Left ventricle myocardium inferior (tissue), 1 donor: Measurements from ENCODE around the gene VWA1. TPM values are rescaled to one million over a fixed set of nuclear protein-coding genes. Genes with fewer than 3 reads are reported as not detected.
"Not testable (repeated sequence)": the region's sequence is repeated elsewhere in the genome, so short reads cannot be mapped to it uniquely, and the experiment has no call there.

Source experiments
- DNase-seq: peaks from one replicate; pipeline ENCODE4 v3.0.0-alpha.2; 2020
- H3K27ac ChIP-seq: fragments of 200-600 bp; replicated peaks from 2 replicates; pipeline ENCODE4 v1.8.0; 2021
- H3K27me3 ChIP-seq: fragments of 200-600 bp; 2 replicates; pipeline ENCODE4 v1.8.0; 2021; ENCODE audit warnings: low read depth
- H3K36me3 ChIP-seq: fragments of 200-600 bp; 2 replicates; pipeline ENCODE4 v1.8.0; 2021
- H3K4me1 ChIP-seq: fragments of 200-600 bp; 2 replicates; pipeline ENCODE4 v1.8.0; 2021
- H3K4me3 ChIP-seq: fragments of 200-600 bp; 2 replicates; pipeline ENCODE4 v1.8.0; 2021; ENCODE audit warnings: mild to moderate bottlenecking, moderate library complexity
- H3K9me3 ChIP-seq: fragments of 200-600 bp; replicated peaks from 2 replicates; pipeline ENCODE4 v1.8.0; 2021
- CTCF ChIP-seq: fragments of 200-600 bp; IDR thresholded peaks from 2 replicates; pipeline ENCODE4 v1.8.0; 2021; ENCODE audit warnings: antibody characterized with exemption, mild to moderate bottlenecking, borderline replicate concordance
- intact Hi-C: fragments of 100-400 bp; cut with micrococcal nuclease; formaldehyde crosslinking; loops from one replicate; pipeline ENCODE4 v1.11.0; 2022
- total RNA-seq: library from RNA; stranded (reverse); fragmentation: NEBNext Ultra II Directional; extraction: Animal tissue kit (Norgen Biotek cat#: 25700); gene quantifications from one replicate; pipeline ENCODE4 v1.2.1, GENCODE V29; 2021
- donor health status: DM: no; HTN: yes; CAD: no; lungs with severe emphysema.

VWA1 gene
- total RNA-seq, 1 donor from 2014 or later: 13.7 TPM

GRCh38 chr1:1470626-1471388 lies 35.3 kb downstream of the VWA1 start:
- Histone ChIP-seq H3K9me3 (no peaks in the 10 kb centered on the region), H3K27me3 (no peaks in the 10 kb centered on the region), H3K4me1 (peaks cover 33% of the 10 kb centered on the region), H3K27ac (peak overlapping the region; percentile 89), H3K4me3 (peak overlapping the region; percentile 75), H3K36me3 (no peaks in the 10 kb centered on the region)
- no peak for TF ChIP-seq CTCF
- no peak for DNase-seq
- intact Hi-C loops: no loop called here

DNA sequence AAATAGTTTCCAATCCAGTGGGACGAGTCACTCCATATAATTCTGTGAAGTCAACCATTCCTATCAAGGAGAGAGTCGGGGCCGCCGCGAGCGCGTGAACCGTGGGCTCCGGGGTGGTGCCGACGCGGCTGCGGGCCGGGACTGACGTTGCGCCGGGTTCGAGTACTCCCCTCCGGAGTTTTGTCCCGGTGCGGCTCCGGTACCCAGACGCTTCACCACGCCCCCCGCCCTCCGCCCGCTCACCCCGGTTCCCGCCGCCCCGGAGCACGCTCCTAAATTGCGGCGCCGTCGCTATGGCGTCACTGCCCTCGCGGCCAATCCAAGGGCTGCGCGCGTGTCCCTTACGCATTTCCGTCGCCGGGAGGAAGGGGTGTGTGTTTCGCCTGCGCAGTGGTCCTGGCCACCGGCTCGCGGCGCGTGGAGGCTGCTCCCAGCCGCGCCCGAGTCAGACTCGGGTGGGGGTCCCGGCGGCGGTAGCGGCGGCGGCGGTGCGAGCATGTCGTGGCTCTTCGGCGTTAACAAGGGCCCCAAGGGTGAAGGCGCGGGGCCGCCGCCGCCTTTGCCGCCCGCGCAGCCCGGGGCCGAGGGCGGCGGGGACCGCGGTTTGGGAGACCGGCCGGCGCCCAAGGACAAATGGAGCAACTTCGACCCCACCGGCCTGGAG lies 36.0 kb downstream of the VWA1 start, which contains the start of gene ATAD3B:
Gene ATAD3B, plus strand, starts transcription at position 377 of the 664 bp plus-strand sequence. Its CDS starts 120 bp downstream, at position 497.
- peaks cover 1% of the 10 kb centered on the region for H3K36me3 ChIP-seq
- peaks cover 33% of the 10 kb centered on the region for H3K4me1 ChIP-seq
- no peak for TF ChIP-seq CTCF
- H3K27ac ChIP-seq: peak within 1 kb of the TSS; percentile 89
- DNase-seq: peak; percentile 96
- peak within 1 kb of the TSS; percentile 75 for H3K4me3 ChIP-seq
- H3K27me3 ChIP-seq: no peaks in the 10 kb centered on the region
- H3K9me3 ChIP-seq: no peaks in the 10 kb centered on the region
- intact Hi-C loops: no loop called here

DNA sequence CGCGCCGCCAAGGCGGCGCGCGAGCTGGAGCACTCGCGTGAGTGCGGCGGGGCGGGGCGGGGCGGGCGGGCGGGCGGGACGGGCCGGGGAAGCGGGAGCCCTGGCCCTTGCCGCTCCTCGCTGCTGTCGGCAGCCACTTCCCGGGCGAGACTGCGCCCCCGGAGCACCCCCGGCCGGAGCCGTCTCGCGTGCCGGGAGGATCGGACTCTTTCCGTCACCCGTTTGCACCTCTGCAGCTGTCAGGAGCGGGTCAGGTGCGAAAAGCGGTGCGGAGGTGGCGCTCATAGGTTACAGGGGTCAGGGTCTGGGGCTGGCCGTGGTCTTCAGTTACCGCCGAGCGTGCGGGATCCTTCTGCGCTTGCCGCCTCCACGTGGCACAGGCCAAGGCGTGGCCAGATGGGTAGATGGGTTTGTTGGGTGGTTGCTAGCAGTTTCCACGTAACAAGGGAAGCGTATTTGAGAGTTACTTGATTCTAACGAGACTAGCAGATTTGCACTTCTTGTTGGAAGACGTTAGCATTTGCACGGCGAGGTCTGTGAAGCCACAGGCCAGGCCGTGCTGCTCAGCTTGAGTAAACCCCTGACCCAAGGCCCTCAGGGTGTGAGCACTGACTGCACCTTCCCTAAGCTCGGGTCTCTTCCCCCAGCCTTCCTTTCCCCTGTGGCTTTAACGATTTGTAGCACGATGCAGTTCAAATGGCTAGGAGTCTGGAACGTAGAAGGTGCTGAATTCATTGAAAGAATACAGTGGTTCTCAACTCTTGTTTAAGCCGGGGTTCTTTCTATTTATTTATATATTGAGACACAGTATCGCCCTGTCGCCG lies 36.8 kb downstream of the VWA1 start:
- Histone ChIP-seq H3K4me3 (peak overlapping the region; percentile 75), H3K4me1 (peaks cover 33% of the 10 kb centered on the region), H3K27ac (peak overlapping the region; percentile 89)
- H3K9me3 ChIP-seq, H3K36me3 ChIP-seq, DNase-seq, H3K27me3 ChIP-seq, intact Hi-C loops: not testable (repeated sequence)

DNA sequence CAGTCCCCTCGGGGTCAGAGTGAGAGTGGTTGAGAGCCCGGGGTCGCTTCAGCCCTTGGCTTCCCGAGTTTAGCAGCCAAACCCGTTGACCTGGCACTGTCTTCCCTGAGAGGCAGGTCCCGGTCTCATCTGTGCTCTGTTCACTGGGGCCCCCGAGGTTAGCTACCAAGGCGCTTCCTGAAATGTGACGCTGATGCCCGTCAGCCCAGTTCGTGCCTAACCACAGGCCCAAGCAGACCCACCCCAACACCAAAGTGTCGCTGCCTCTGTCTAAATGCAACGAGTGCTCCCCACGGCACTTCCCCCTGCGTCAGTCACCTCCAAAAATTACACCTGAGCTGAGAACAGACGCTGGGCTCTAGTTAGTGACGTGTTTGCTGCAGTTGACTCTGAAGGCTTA lies 40.5 kb downstream of the VWA1 start:
- H3K9me3 ChIP-seq, H3K27me3 ChIP-seq, H3K27ac ChIP-seq, DNase-seq, H3K4me3 ChIP-seq, intact Hi-C loops: not testable (repeated sequence)
- H3K4me1 ChIP-seq: peaks cover 27% of the 10 kb centered on the region
- peaks cover 36% of the 10 kb centered on the region for H3K36me3 ChIP-seq

DNA sequence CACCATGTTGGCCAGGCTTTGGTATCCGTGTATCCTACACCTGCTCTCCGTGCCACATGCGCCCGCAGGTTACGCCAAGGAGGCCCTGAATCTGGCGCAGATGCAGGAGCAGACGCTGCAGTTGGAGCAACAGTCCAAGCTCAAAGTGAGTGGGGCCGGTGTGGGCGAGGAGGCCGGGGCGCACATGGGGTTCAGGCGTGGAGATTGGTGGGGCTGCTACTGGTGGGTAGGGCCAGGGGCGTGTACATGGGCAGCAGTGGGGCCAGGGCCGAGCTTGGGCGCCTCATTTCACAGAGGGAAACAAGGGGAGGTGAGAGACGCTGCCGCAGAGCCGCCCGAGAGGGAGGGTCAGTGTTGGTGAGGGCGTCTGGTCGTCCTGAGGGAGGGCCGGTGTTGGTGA lies 41.7 kb downstream of the VWA1 start:
- Histone ChIP-seq H3K9me3 (no peaks in the 10 kb centered on the region), H3K4me3 (no peak overlapping the region), H3K36me3 (peaks cover 42% of the 10 kb centered on the region), H3K27me3 (no peaks in the 10 kb centered on the region), H3K27ac (no peak overlapping the region), H3K4me1 (peaks cover 20% of the 10 kb centered on the region)
- no peak for DNase-seq
- intact Hi-C loops: no loop called here
- TF ChIP-seq CTCF: no peak

- H3K36me3 ChIP-seq: peaks cover 66% of the 10 kb centered on the region
- no peak overlapping the region for H3K27ac ChIP-seq
- no peak for DNase-seq
- no peak for TF ChIP-seq CTCF
- H3K4me1 ChIP-seq: no peaks in the 10 kb centered on the region
- H3K4me3 ChIP-seq: no peak overlapping the region
- intact Hi-C loops: no loop called here
- no peaks in the 10 kb centered on the region for H3K9me3 ChIP-seq
- no peaks in the 10 kb centered on the region for H3K27me3 ChIP-seq
Observed at GRCh38 chr1:1479547-1480487, 44.3 kb downstream of the VWA1 start.

GRCh38 chr1:1480488-1480867 lies 45.0 kb downstream of the VWA1 start:
- H3K27me3 ChIP-seq, H3K4me1 ChIP-seq, H3K9me3 ChIP-seq, H3K27ac ChIP-seq, DNase-seq, H3K4me3 ChIP-seq, intact Hi-C loops: not testable (repeated sequence)
- peaks cover 72% of the 10 kb centered on the region for H3K36me3 ChIP-seq

DNA sequence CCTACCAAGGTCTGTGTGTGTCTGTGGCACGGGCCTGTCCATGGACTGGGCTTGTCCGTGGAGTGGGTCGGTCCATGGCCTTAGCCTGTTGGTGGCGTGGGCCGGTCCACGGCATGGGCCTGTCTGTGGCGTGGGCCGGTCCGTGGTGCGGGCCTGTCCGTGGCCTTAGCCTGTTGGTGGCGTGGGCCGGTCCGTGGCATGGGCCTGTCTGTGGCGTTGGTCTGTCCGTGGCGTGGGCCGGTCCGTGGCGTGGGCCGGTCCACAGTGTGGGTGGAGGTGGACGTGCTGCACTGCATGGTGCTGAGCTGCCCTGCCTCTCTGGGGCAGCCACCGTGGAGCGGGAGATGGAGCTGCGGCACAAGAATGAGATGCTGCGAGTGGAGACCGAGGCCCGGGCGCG lies 46.3 kb downstream of the VWA1 start:
- intact Hi-C loops, H3K27ac ChIP-seq, H3K27me3 ChIP-seq, H3K4me3 ChIP-seq, DNase-seq, H3K9me3 ChIP-seq, H3K4me1 ChIP-seq: not testable (repeated sequence)
- H3K36me3 ChIP-seq: peaks cover 77% of the 10 kb centered on the region
